HPDE6-E6E7 (cell line): ENCODE results near the gene REG3G.

Experiments
- DNase-seq: peaks from one replicate; pipeline ENCODE4 v3.0.0; 2011; ENCODE audit warnings: missing footprints; ENCODE audit errors: extremely low spot score

Gene REG3G

GRCh38 chr2:79025421-79025820 is at the start of gene REG3G:
Gene REG3G, plus strand, starts transcription at chr2:79025702. Its CDS starts 392 bp downstream, at chr2:79026094.
- no peak for DNase-seq

- no peak for DNase-seq
Measured at GRCh38 chr2:78977661-78978145, 47.8 kb upstream of the REG3G start.

- DNase-seq = no peak
Measured at GRCh38 chr2:78978340-78978739, 47.2 kb upstream of the REG3G start.

GRCh38 chr2:78979380-78980151 is 45.9 kb upstream of the REG3G start:
- no peak for DNase-seq

- no peak for DNase-seq
Measured at GRCh38 chr2:78980152-78980465, 45.4 kb upstream of the REG3G start.

- no peak for DNase-seq
Measured at GRCh38 chr2:78980871-78981270, 44.6 kb upstream of the REG3G start.

- DNase-seq = no peak
Measured at GRCh38 chr2:78982638-78983330, 42.7 kb upstream of the REG3G start.

GRCh38 chr2:78984386-78984785 is 41.1 kb upstream of the REG3G start:
- DNase-seq = no peak

GRCh38 chr2:78985558-78985957 is 39.9 kb upstream of the REG3G start:
- DNase-seq = no peak

GRCh38 chr2:78989051-78989450 is 36.5 kb upstream of the REG3G start:
- DNase-seq = no peak

- DNase-seq = no peak
Measured at GRCh38 chr2:78992451-78992806, 33.1 kb upstream of the REG3G start.

GRCh38 chr2:78992807-78993517 is 32.5 kb upstream of the REG3G start:
- DNase-seq = no peak

- DNase-seq = no peak
Measured at GRCh38 chr2:78993518-78994148, 31.9 kb upstream of the REG3G start.

GRCh38 chr2:78994789-78995188 is 30.7 kb upstream of the REG3G start:
- no peak for DNase-seq

- no peak for DNase-seq
Measured at GRCh38 chr2:78999406-78999805, 26.1 kb upstream of the REG3G start.

GRCh38 chr2:79000008-79000576 is 25.4 kb upstream of the REG3G start:
- no peak for DNase-seq

GRCh38 chr2:79001285-79001684 is 24.2 kb upstream of the REG3G start:
- DNase-seq = no peak

- DNase-seq = no peak
Measured at GRCh38 chr2:79004680-79005079, 20.8 kb upstream of the REG3G start.

GRCh38 chr2:79005216-79005615 is 20.3 kb upstream of the REG3G start:
- no peak for DNase-seq

GRCh38 chr2:79009388-79009787 is 16.1 kb upstream of the REG3G start:
- DNase-seq = no peak

GRCh38 chr2:79011496-79011895 is 14.0 kb upstream of the REG3G start:
- DNase-seq = no peak

- no peak for DNase-seq
Measured at GRCh38 chr2:79013629-79014028, 11.9 kb upstream of the REG3G start.
